Smooth muscle cell (in vitro differentiated cells): ENCODE results near the gene NKTR. TPM values are rescaled to one million over a fixed set of nuclear protein-coding genes. Genes with fewer than 3 reads are reported as not detected.

Experiments
- DNase-seq: peaks from one replicate; lab custom pipeline; 2025; ENCODE audit not compliant: unreplicated experiment; lab: John Stamatoyannopoulos, UW
- H2AFZ ChIP-seq: fragments of 200-600 bp; sonication (generic); 2 replicates; pipeline ENCODE4 v1.6.0; 2016; ENCODE audit warnings: antibody characterized with exemption, low read depth, mild to moderate bottlenecking
- H3F3A ChIP-seq: fragments of 200-600 bp; sonication (generic); 2 replicates; pipeline ENCODE4 v1.6.0; 2017; ENCODE audit warnings: antibody characterized with exemption, low read depth
- H3K27ac ChIP-seq: fragments of 200-600 bp; sonication (generic); 2 replicates; pipeline ENCODE4 v1.5.1; 2016; ENCODE audit warnings: low read depth, mild to moderate bottlenecking
- H3K27me3 ChIP-seq: fragments of 200-600 bp; sonication (generic); 2 replicates; pipeline ENCODE4 v1.6.1; 2016; ENCODE audit warnings: low read depth, mild to moderate bottlenecking
- H3K36me3 ChIP-seq: fragments of 200-600 bp; sonication (generic); 2 replicates; pipeline ENCODE4 v1.5.1; 2016; ENCODE audit warnings: low read depth
- H3K4me1 ChIP-seq: fragments of 200-600 bp; sonication (generic); 2 replicates; pipeline ENCODE4 v1.5.1; 2016; ENCODE audit warnings: low read depth
- H3K4me2 ChIP-seq: fragments of 200-600 bp; sonication (generic); 2 replicates; pipeline ENCODE4 v1.6.0; 2016; ENCODE audit warnings: mild to moderate bottlenecking
- H3K4me3 ChIP-seq: fragments of 200-600 bp; sonication (generic); 2 replicates; pipeline ENCODE4 v1.5.1; 2016; ENCODE audit warnings: mild to moderate bottlenecking
- H3K79me2 ChIP-seq: fragments of 200-600 bp; sonication (generic); 2 replicates; pipeline ENCODE4 v1.6.0; 2016; ENCODE audit warnings: low read depth, mild to moderate bottlenecking
- H3K9ac ChIP-seq: fragments of 200-600 bp; sonication (generic); 2 replicates; pipeline ENCODE4 v1.6.0; 2016; ENCODE audit warnings: low read depth
- H3K9me3 ChIP-seq: fragments of 200-600 bp; sonication (generic); replicated peaks from 2 replicates; pipeline ENCODE4 v1.5.1; 2016; ENCODE audit warnings: low read depth
- H4K20me1 ChIP-seq: fragments of 200-600 bp; sonication (generic); 2 replicates; pipeline ENCODE4 v1.6.0; 2016; ENCODE audit warnings: low read depth
- WGBS: methylation state at CpG from one replicate; pipeline ENCODE4 v1.1.7; 2016; ENCODE audit warnings: low lambda C conversion rate; 5-methylcytosine and 5-hydroxymethylcytosine counted together
- polyA plus RNA-seq: library from polyadenylated mRNA; unstranded; fragments of >200 nt; fragmentation: Nextera tagmentation; extraction: Ambion mirVana; gene quantifications from 2 replicates; pipeline ENCODE4 v1.2.1, GENCODE V29; 2016
- total RNA-seq: library from RNA; depleted of rRNA; stranded (reverse); fragments of >200 nt; gene quantifications from 2 replicates; pipeline ENCODE4 v1.2.3, GENCODE V29; 2014
- TF ChIP-seq, protein P1 (sequence below): fragments of 200-600 bp; sonication (generic); IDR thresholded peaks from 2 replicates; pipeline ENCODE4 v1.5.1; 2017; ENCODE audit warnings: borderline replicate concordance, mild to moderate bottlenecking, antibody characterized with exemption; ENCODE audit not compliant: insufficient read depth, poor library complexity, severe bottlenecking

NKTR gene
- total and polyA plus RNA-seq, 2 experiments from 2014 or later = 37.1 to 91.3 TPM

GRCh38 chr3:42653560-42654330 is 53.3 kb downstream of the NKTR start, which contains the start of gene ZBTB47:
TSS of gene ZBTB47 (plus strand) at chr3:42653697. CDS start at chr3:42658356, 4,659 bp downstream.
- H3K4me2 ChIP-seq = peak within 1 kb of the TSS; percentile 97
- peak within 1 kb of the TSS; percentile 81 for H3K9ac ChIP-seq
- peak within 1 kb of the TSS; percentile 80 for H3K27ac ChIP-seq
- H3K27me3 ChIP-seq = no peaks in the 10 kb centered on the region
- no peaks in the 10 kb centered on the region for H3K9me3 ChIP-seq
- H3K36me3 ChIP-seq = peaks cover 4% of the 10 kb centered on the region
- WGBS = 13% methylated on average over 15 of the region's 31 CpGs
- H2AFZ ChIP-seq = peak within 1 kb of the TSS; percentile 55
- no peak for DNase-seq
- H4K20me1 ChIP-seq = peaks cover 54% of the 10 kb centered on the region
- H3K4me3 ChIP-seq = peak within 1 kb of the TSS; percentile 83
- H3K79me2 ChIP-seq = peaks cover 11% of the 10 kb centered on the region
- peaks cover 21% of the 10 kb centered on the region for H3K4me1 ChIP-seq
- peaks cover 9% of the 10 kb centered on the region for H3F3A ChIP-seq
- TF ChIP-seq, protein P1, sequence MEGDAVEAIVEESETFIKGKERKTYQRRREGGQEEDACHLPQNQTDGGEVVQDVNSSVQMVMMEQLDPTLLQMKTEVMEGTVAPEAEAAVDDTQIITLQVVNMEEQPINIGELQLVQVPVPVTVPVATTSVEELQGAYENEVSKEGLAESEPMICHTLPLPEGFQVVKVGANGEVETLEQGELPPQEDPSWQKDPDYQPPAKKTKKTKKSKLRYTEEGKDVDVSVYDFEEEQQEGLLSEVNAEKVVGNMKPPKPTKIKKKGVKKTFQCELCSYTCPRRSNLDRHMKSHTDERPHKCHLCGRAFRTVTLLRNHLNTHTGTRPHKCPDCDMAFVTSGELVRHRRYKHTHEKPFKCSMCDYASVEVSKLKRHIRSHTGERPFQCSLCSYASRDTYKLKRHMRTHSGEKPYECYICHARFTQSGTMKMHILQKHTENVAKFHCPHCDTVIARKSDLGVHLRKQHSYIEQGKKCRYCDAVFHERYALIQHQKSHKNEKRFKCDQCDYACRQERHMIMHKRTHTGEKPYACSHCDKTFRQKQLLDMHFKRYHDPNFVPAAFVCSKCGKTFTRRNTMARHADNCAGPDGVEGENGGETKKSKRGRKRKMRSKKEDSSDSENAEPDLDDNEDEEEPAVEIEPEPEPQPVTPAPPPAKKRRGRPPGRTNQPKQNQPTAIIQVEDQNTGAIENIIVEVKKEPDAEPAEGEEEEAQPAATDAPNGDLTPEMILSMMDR = no peak

DNA sequence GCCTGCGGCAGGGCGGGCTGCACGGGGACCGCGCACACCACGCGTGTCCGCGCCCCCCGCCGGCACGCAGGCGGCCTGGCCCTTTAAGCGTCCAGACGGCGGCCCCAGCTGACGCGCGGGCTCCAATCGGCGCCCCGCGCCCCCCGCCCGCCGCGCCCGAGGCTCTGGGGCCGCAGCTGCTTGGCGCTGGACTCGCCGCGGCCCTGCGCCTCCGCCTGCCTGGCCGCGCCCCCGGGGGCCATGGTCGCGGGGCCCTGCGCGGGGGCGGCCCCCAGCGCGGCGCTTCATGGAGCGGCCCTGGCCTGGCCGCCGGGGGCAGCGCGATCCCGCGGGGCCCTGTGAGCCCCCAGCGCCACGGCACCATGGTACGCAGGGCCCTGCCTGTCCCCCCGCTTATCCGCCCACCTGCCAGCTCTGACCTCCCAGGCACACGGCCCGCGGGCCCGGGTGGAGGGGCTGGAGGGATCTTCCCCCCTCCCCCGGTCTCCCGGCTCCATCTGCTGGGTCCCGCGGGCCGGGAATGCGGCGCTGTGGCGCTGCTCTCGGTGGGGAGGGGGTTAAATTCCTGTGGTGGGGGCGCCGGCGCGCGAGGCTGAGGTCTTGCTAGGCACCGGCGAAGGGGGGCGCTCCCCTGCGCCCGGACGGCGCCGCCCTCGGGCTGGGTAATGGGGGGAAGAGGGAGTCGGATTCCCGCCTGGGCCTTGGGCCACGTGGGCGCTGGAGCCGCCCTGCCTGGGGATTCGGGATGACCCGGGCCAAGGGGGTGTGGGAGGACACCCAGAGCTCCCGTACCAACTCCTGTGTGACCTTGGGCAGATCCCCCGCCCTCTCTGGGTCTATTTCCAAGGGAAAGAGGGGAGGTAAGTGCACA is 54.1 kb downstream of the NKTR start:
- Histone ChIP-seq H3K9ac (peak overlapping the region; percentile 81), H3K36me3 (no peaks in the 10 kb centered on the region), H3K4me3 (peak overlapping the region; percentile 83), H3K9me3 (no peaks in the 10 kb centered on the region), H3F3A (peaks cover 4% of the 10 kb centered on the region), H2AFZ (peak overlapping the region; percentile 55), H3K27ac (peak overlapping the region; percentile 68), H3K79me2 (peaks cover 11% of the 10 kb centered on the region), H4K20me1 (peaks cover 52% of the 10 kb centered on the region), H3K27me3 (no peaks in the 10 kb centered on the region), H3K4me2 (peak overlapping the region; percentile 97), H3K4me1 (peaks cover 21% of the 10 kb centered on the region)
- under 1% methylated on average over 36 of the region's 94 CpGs for WGBS
- TF ChIP-seq, protein P1 = no peak
- no peak for DNase-seq

DNA sequence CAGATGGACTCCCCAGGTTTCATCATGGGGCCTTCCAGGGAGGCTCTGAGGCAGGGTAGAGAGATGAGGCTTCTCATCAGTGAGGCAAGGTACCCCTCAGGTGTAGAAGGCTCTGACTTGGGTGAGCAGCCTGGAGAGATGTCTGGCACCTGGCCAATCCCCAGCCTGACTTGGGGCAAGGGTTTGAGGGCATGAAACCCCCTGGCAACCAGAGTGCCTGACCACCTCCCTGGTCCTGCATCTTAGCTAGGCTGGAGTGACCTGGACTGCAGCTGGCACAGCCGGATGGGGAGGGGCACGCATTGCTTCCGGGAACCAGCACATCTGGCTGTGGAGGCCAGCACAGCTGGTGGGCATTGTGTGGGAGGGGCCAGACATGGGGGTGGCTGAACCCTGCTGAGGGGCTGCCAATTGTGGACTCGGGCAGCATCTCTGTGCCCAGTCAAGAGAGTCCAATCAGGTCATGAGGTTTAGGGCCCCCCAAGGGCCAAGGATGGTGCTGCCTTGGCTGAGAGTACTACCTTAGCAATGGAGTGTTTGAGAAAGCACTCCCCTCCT is 54.9 kb downstream of the NKTR start:
- H4K20me1 ChIP-seq = peaks cover 49% of the 10 kb centered on the region
- H3K27me3 ChIP-seq = no peaks in the 10 kb centered on the region
- H3K4me2 ChIP-seq = peak overlapping the region; percentile 97
- no peak overlapping the region for H3K9ac ChIP-seq
- peaks cover 11% of the 10 kb centered on the region for H3K79me2 ChIP-seq
- 62% methylated on average over 4 of the region's 4 CpGs for WGBS
- DNase-seq = no peak
- no peak overlapping the region for H2AFZ ChIP-seq
- H3K4me3 ChIP-seq = peak overlapping the region; percentile 83
- H3K9me3 ChIP-seq = no peaks in the 10 kb centered on the region
- peaks cover 4% of the 10 kb centered on the region for H3F3A ChIP-seq
- peak overlapping the region; percentile 68 for H3K27ac ChIP-seq
- TF ChIP-seq, protein P1 = no peak
- H3K4me1 ChIP-seq = peaks cover 21% of the 10 kb centered on the region
- no peaks in the 10 kb centered on the region for H3K36me3 ChIP-seq
